Mesendoderm (in vitro differentiated cells): ENCODE measurements around the gene ACAP1. TPM values are rescaled to one million over a fixed set of nuclear protein-coding genes. Genes with fewer than 3 reads are reported as not detected.

ENCODE experiments used
- DNase-seq: peaks from one replicate; pipeline ENCODE4 v3.0.0; 2013
- H2AK5ac ChIP-seq: 2 replicates; pipeline ENCODE4 v1.6.1; 2013; ENCODE audit warnings: low read length, inconsistent platforms
- H2BK120ac ChIP-seq: 2 replicates; pipeline ENCODE4 v1.6.1; 2013; ENCODE audit warnings: low read depth, mild to moderate bottlenecking, low read length, moderate library complexity, mixed read lengths
- H2BK15ac ChIP-seq: replicated peaks from 2 replicates; pipeline ENCODE4 v1.6.1; 2013; ENCODE audit warnings: low read depth, mild to moderate bottlenecking, moderate library complexity
- H2BK5ac ChIP-seq: 2 replicates; pipeline ENCODE4 v1.6.1; 2013; ENCODE audit warnings: low read length, inconsistent platforms
- H3K18ac ChIP-seq: 2 replicates; pipeline ENCODE4 v1.6.1; 2013; ENCODE audit warnings: mild to moderate bottlenecking, low read length, mixed read lengths
- H3K23ac ChIP-seq: one replicate; pipeline ENCODE4 v1.6.1; 2013; ENCODE audit warnings: low read length
- H3K27ac ChIP-seq: 2 replicates; pipeline ENCODE4 v1.5.1; 2013; ENCODE audit warnings: low read depth, mild to moderate bottlenecking, inconsistent platforms, low read length, moderate library complexity
- H3K27me3 ChIP-seq: 2 replicates; pipeline ENCODE4 v1.6.1; 2013; ENCODE audit warnings: low read length, control low read depth, mild to moderate bottlenecking, inconsistent platforms; ENCODE audit not compliant: insufficient read depth, poor library complexity
- H3K36me3 ChIP-seq: 2 replicates; pipeline ENCODE4 v1.6.1; 2013; ENCODE audit warnings: low read length, inconsistent platforms; ENCODE audit not compliant: control insufficient read depth, insufficient read depth
- H3K4ac ChIP-seq: one replicate; pipeline ENCODE4 v1.6.1; 2013; ENCODE audit warnings: low read depth, mild to moderate bottlenecking, low read length, moderate library complexity
- H3K4me1 ChIP-seq: 2 replicates; pipeline ENCODE4 v1.6.1; 2013; ENCODE audit warnings: low read depth, low read length, inconsistent platforms; ENCODE audit not compliant: control insufficient read depth
- H3K4me2 ChIP-seq: 2 replicates; pipeline ENCODE4 v1.6.1; 2013; ENCODE audit warnings: low read length
- H3K4me3 ChIP-seq: 2 replicates; pipeline ENCODE4 v1.5.1; 2013; ENCODE audit warnings: mild to moderate bottlenecking, low read length
- H3K56ac ChIP-seq: one replicate; pipeline ENCODE4 v1.6.1; 2013; ENCODE audit warnings: low read length
- H3K79me1 ChIP-seq: 2 replicates; pipeline ENCODE4 v1.6.1; 2013; ENCODE audit warnings: low read length, inconsistent platforms
- H3K79me2 ChIP-seq: 2 replicates; pipeline ENCODE4 v1.6.1; 2013; ENCODE audit warnings: mild to moderate bottlenecking, low read length; ENCODE audit not compliant: control insufficient read depth, insufficient read depth
- H3K9ac ChIP-seq: 2 replicates; pipeline ENCODE4 v1.6.1; 2013; ENCODE audit warnings: low read length, inconsistent platforms
- H4K5ac ChIP-seq: one replicate; pipeline ENCODE4 v1.6.1; 2013; ENCODE audit warnings: low read length
- H4K8ac ChIP-seq: one replicate; pipeline ENCODE4 v1.6.1; 2013; ENCODE audit warnings: low read depth, mild to moderate bottlenecking, control low read depth, low read length, moderate library complexity
- WGBS: extraction: QIAGEN DNeasy Blood & Tissue Kit; methylation state at CpG from one replicate; pipeline ENCODE4 v1.1.7; 2013; ENCODE audit warnings: low lambda C conversion rate, missing lambda C conversion rate; ENCODE audit not compliant: insufficient coverage; ENCODE audit errors: extremely low coverage; 5-methylcytosine and 5-hydroxymethylcytosine counted together
- small RNA-seq: library from polyadenylated mRNA; stranded (forward); fragments of <200 nt; extraction: miRNeasy Mini kit (QIAGEN cat#:217004); gene quantifications from one replicate; pipeline ENCODE3, GENCODE V24; 2013; ENCODE audit not compliant: insufficient read depth

Gene ACAP1

DNA sequence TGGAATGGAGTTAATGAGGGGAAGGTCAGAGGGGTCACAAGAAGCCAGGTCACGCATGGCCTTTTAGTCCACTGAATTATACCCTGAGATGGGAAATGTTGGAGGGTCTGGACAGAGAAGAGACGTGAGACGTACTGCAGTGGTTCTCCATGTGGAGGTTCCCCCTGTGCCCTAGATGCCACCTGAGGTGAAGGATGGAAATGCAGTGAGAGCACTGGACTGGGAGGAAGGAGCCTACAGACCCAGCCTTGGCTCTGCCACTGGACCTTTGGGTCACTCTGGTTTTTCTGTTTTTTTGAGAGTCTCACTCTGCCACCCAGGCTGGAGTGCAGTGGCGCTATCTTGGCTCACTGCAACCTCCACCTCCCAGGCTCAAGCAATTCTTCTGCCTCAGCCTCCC lies 59.8 kb downstream of the ACAP1 start:
- H3K27me3 ChIP-seq: no peaks in the 10 kb centered on the region
- no peak overlapping the region for H4K8ac ChIP-seq
- no peak overlapping the region for H3K56ac ChIP-seq
- H2AK5ac ChIP-seq: no peak overlapping the region
- H3K4me2 ChIP-seq: no peak overlapping the region
- no peak overlapping the region for H2BK15ac ChIP-seq
- H3K4me1 ChIP-seq: no peaks in the 10 kb centered on the region
- no peak overlapping the region for H2BK5ac ChIP-seq
- H3K18ac ChIP-seq: no peak overlapping the region
- peaks cover 1% of the 10 kb centered on the region for H3K36me3 ChIP-seq
- no peak overlapping the region for H3K23ac ChIP-seq
- no CpG with 5 or more reads among the region's 4 CpGs for WGBS
- H3K79me2 ChIP-seq: no peaks in the 10 kb centered on the region
- DNase-seq: no peak
- no peak overlapping the region for H3K27ac ChIP-seq
- no peak overlapping the region for H2BK120ac ChIP-seq
- H3K4ac ChIP-seq: no peak overlapping the region
- H3K9ac ChIP-seq: no peak overlapping the region
- no peak overlapping the region for H4K5ac ChIP-seq
- H3K4me3 ChIP-seq: no peak overlapping the region
- no peaks in the 10 kb centered on the region for H3K79me1 ChIP-seq

DNA sequence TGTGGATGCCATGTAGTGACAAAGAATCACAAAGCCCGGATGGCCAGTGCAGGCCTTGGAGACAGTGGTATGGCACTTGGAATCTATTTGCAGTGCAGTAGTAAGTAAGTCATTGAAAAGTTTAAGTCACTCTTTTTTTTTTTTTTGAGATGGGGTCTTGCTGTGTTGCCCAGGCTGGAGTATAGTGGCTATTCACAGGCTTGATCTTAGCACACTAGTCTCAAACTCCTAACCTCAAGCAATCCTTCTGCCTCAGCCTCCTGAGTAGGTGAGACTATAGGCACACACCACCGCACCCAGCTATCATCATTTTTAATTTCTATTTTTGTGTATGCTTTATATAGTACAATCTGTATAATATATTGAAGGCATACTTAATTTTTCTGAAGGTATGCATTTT lies 62.3 kb downstream of the ACAP1 start:
- H3K23ac ChIP-seq: no peak overlapping the region
- H3K56ac ChIP-seq: no peak overlapping the region
- H3K79me1 ChIP-seq: no peaks in the 10 kb centered on the region
- H3K4me1 ChIP-seq: peaks cover 2% of the 10 kb centered on the region
- H2BK120ac ChIP-seq: no peak overlapping the region
- no peak overlapping the region for H3K18ac ChIP-seq
- no peaks in the 10 kb centered on the region for H3K79me2 ChIP-seq
- H2BK5ac ChIP-seq: no peak overlapping the region
- no peaks in the 10 kb centered on the region for H3K36me3 ChIP-seq
- H2BK15ac ChIP-seq: no peak overlapping the region
- H3K9ac ChIP-seq: no peak overlapping the region
- no peak overlapping the region for H3K4me2 ChIP-seq
- H4K5ac ChIP-seq: no peak overlapping the region
- H2AK5ac ChIP-seq: no peak overlapping the region
- no CpG with 5 or more reads among the region's 2 CpGs for WGBS
- no peak overlapping the region for H3K4ac ChIP-seq
- no peak overlapping the region for H4K8ac ChIP-seq
- no peak overlapping the region for H3K4me3 ChIP-seq
- DNase-seq: no peak
- H3K27ac ChIP-seq: no peak overlapping the region
- H3K27me3 ChIP-seq: no peaks in the 10 kb centered on the region

Small RNA genes within 50 kb of the gene (small RNA-seq; reads per million reads assigned to genes)
- gene AC026954.2: not detected
